IPS-18c (cell line): ENCODE data around the gene GPR132.
"Not testable (repeated sequence)": the region's sequence is repeated elsewhere in the genome, so short reads cannot be mapped to it uniquely, and the experiment has no call there.

Source experiments
- H3K4me3 ChIP-seq: 2 replicates; pipeline ENCODE4 v1.7.0; 2013; ENCODE audit warnings: low read depth, mild to moderate bottlenecking, low read length, moderate library complexity; ENCODE audit not compliant: insufficient read depth
- H3K9me3 ChIP-seq: one replicate; pipeline ENCODE4 v1.6.1; 2013; ENCODE audit warnings: mild to moderate bottlenecking, low read length, moderate library complexity; ENCODE audit not compliant: control insufficient read depth, insufficient read depth

GPR132 gene

GRCh38 chr14:105081473-105081872 lies 16.2 kb upstream of the GPR132 start:
- not testable (repeated sequence) for H3K9me3 ChIP-seq, H3K4me3 ChIP-seq

- Histone ChIP-seq H3K9me3 (peaks cover 2% of the 10 kb centered on the region), H3K4me3 (no peak overlapping the region)
These were observed 14.9 kb upstream of the GPR132 start for GRCh38 chr14:105080161-105080560.

GRCh38 chr14:105078294-105078693 lies 13.1 kb upstream of the GPR132 start:
- H3K4me3 ChIP-seq, result no peak overlapping the region
- H3K9me3 ChIP-seq, result peaks cover 2% of the 10 kb centered on the region

- H3K9me3 ChIP-seq, result peaks cover 2% of the 10 kb centered on the region
- H3K4me3 ChIP-seq, result no peak overlapping the region
These were observed 12.4 kb upstream of the GPR132 start for GRCh38 chr14:105077649-105077995.

- peaks cover 2% of the 10 kb centered on the region for H3K9me3 ChIP-seq
- no peak overlapping the region for H3K4me3 ChIP-seq
These were observed 11.8 kb upstream of the GPR132 start for GRCh38 chr14:105076805-105077648.

GRCh38 chr14:105076296-105076804 lies 11.1 kb upstream of the GPR132 start:
- Histone ChIP-seq H3K9me3 (peaks cover 2% of the 10 kb centered on the region), H3K4me3 (no peak overlapping the region)

GRCh38 chr14:105075379-105076295 lies 10.4 kb upstream of the GPR132 start:
- no peak overlapping the region for H3K4me3 ChIP-seq
- H3K9me3 ChIP-seq, result peaks cover 2% of the 10 kb centered on the region

GRCh38 chr14:105074601-105075053 lies 9.4 kb upstream of the GPR132 start:
- no peak overlapping the region for H3K4me3 ChIP-seq

GRCh38 chr14:105073720-105074600 lies 8.7 kb upstream of the GPR132 start:
- Histone ChIP-seq H3K4me3 (no peak overlapping the region), H3K9me3 (no peaks in the 10 kb centered on the region)

More at GRCh38 chr14:105074601-105075053, 9.4 kb upstream of the GPR132 start:
- H3K9me3 ChIP-seq, result no peaks in the 10 kb centered on the region

GRCh38 chr14:105072892-105073719 lies 7.9 kb upstream of the GPR132 start:
- H3K4me3 ChIP-seq, result no peak overlapping the region
- H3K9me3 ChIP-seq, result no peaks in the 10 kb centered on the region

GRCh38 chr14:105072381-105072861 lies 7.2 kb upstream of the GPR132 start:
- Histone ChIP-seq H3K9me3 (no peaks in the 10 kb centered on the region), H3K4me3 (no peak overlapping the region)

- no peaks in the 10 kb centered on the region for H3K9me3 ChIP-seq
- H3K4me3 ChIP-seq, result no peak overlapping the region
These were observed 6.7 kb upstream of the GPR132 start for GRCh38 chr14:105071942-105072341.

GRCh38 chr14:105071326-105071725 lies 6.1 kb upstream of the GPR132 start:
- H3K4me3 ChIP-seq, result no peak overlapping the region
- H3K9me3 ChIP-seq, result no peaks in the 10 kb centered on the region

GRCh38 chr14:105070760-105071137 lies 5.5 kb upstream of the GPR132 start:
- H3K4me3 ChIP-seq, result no peak overlapping the region
- H3K9me3 ChIP-seq, result no peaks in the 10 kb centered on the region

- no peak overlapping the region for H3K4me3 ChIP-seq
- no peaks in the 10 kb centered on the region for H3K9me3 ChIP-seq
These were observed 4.9 kb upstream of the GPR132 start for GRCh38 chr14:105069871-105070759.
